ENCODE data around the gene VOPP1. TPM values are rescaled to one million over a fixed set of nuclear protein-coding genes. Genes with fewer than 3 reads are reported as not detected.

VOPP1 gene
- total and polyA plus RNA-seq, 12 donors: 10.2 to 60.7 (median 35.5) TPM

- 71 to 88% (median 83%) methylated on average over 4 of the region's 4 CpGs for WGBS, 4 donors
- Histone ChIP-seq H3K27me3 (no peaks in the 10 kb centered on the region), H3K27ac (no peak overlapping the region), H3K4me3 (no peak overlapping the region), H3K36me3 (replicated peaks in 1 of 2) (no peaks in the 10 kb centered on the region), H3K9me3 (replicated peaks in 1 of 3) (no peaks in the 10 kb centered on the region), H3K4me1 (replicated peaks in 1 of 2) (peaks cover 0 to 5% of the 10 kb centered on the region in 2 donors)
- intact Hi-C loops (cut with DNase I): no loop called here
- TF ChIP-seq CTCF (IDR thresholded peaks at IDR 0.05) (no peak), POLR2A (IDR thresholded peaks at IDR 0.05) (no peak)
- DNase-seq: no peak
Observed at GRCh38 chr7:55561690-55562089, 10.6 kb downstream of the VOPP1 start.

- Histone ChIP-seq H3K4me3 (no peak overlapping the region), H3K4me1 (replicated peaks in 1 of 2) (peaks cover 0 to 4% of the 10 kb centered on the region in 2 donors), H3K9me3 (replicated peaks in 1 of 3) (no peaks in the 10 kb centered on the region), H3K27ac (no peak overlapping the region), H3K36me3 (replicated peaks in 1 of 2) (no peaks in the 10 kb centered on the region), H3K27me3 (no peaks in the 10 kb centered on the region)
- WGBS, 4 donors: 88 to 93% (median 91%) methylated on average over 9 to 12 of the region's 12 CpGs
- intact Hi-C loops (cut with DNase I): no loop called here
- no peak for DNase-seq
- TF ChIP-seq POLR2A (IDR thresholded peaks at IDR 0.05) (no peak), CTCF (IDR thresholded peaks at IDR 0.05) (no peak)
Observed at GRCh38 chr7:55558962-55559920, 13.1 kb downstream of the VOPP1 start.

GRCh38 chr7:55557666-55558188, 14.6 kb downstream of the VOPP1 start:
- Histone ChIP-seq H3K9me3 (replicated peaks in 1 of 3) (no peaks in the 10 kb centered on the region), H3K4me1 (replicated peaks in 1 of 2) (peaks cover 0 to 15% of the 10 kb centered on the region in 2 donors), H3K27me3 (no peaks in the 10 kb centered on the region), H3K36me3 (replicated peaks in 1 of 2) (no peaks in the 10 kb centered on the region), H3K27ac (no peak overlapping the region), H3K4me3 (no peak overlapping the region)
- no peak for DNase-seq
- intact Hi-C loops (cut with DNase I): no loop called here
- 82 to 95% (median 88%) methylated on average over 7 of the region's 7 CpGs for WGBS, 4 donors
- TF ChIP-seq POLR2A (IDR thresholded peaks at IDR 0.05) (no peak), CTCF (IDR thresholded peaks at IDR 0.05) (no peak)

- Histone ChIP-seq H3K4me3 (no peak overlapping the region), H3K36me3 (replicated peaks in 1 of 2) (no peaks in the 10 kb centered on the region), H3K9me3 (replicated peaks in 1 of 3) (no peaks in the 10 kb centered on the region), H3K27me3 (no peaks in the 10 kb centered on the region), H3K27ac (no peak overlapping the region), H3K4me1 (replicated peaks in 1 of 2) (peaks cover 0 to 18% of the 10 kb centered on the region in 2 donors)
- 85 to 97% (median 92%) methylated on average over 3 of the region's 3 CpGs for WGBS, 4 donors
- intact Hi-C loops (cut with DNase I): no loop called here
- no peak for TF ChIP-seq POLR2A (IDR thresholded peaks at IDR 0.05)
- no peak for TF ChIP-seq CTCF (IDR thresholded peaks at IDR 0.05)
- no peak for DNase-seq
Observed at GRCh38 chr7:55556492-55556891, 15.8 kb downstream of the VOPP1 start.
